Measurements from ENCODE around the gene ST6GALNAC1. TPM values are rescaled to one million over a fixed set of nuclear protein-coding genes. Genes with fewer than 3 reads are reported as not detected.

ST6GALNAC1 gene
- total and polyA plus RNA-seq, 12 donors = 1.9 to 7.3 (median 3.5) TPM

DNA sequence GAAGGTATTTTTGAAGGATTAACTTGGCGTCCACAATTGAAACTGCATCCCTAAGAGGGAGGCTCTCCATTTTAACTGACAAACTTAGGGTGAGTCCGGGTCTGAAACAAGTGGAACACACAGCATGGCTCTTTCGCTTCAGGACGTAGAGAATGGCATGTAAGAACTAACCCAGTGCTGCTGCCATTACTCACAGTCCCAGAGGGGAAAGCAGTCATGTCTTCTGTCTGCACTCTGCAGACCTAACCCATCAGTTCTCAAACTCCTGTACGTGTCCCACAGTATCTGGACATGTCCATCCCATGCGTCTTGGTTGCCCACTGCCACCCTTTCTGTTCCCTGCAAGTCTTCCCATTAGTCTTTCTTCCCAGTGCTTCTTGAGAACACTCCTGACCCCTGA, 563 bp downstream of the ST6GALNAC1 start:
- peaks cover 0 to 35% (median 6%) of the 10 kb centered on the region in 9 donors for H3K4me1 ChIP-seq
- no peaks in the 10 kb centered on the region for H3K36me3 ChIP-seq
- no peaks in the 10 kb centered on the region for H3K27me3 ChIP-seq
- intact Hi-C loops (cut with DNase I) = no loop called here
- H3K9me3 ChIP-seq = peaks cover 0 to 16% (median 9%) of the 10 kb centered on the region in 11 donors
- TF ChIP-seq, protein P1, sequence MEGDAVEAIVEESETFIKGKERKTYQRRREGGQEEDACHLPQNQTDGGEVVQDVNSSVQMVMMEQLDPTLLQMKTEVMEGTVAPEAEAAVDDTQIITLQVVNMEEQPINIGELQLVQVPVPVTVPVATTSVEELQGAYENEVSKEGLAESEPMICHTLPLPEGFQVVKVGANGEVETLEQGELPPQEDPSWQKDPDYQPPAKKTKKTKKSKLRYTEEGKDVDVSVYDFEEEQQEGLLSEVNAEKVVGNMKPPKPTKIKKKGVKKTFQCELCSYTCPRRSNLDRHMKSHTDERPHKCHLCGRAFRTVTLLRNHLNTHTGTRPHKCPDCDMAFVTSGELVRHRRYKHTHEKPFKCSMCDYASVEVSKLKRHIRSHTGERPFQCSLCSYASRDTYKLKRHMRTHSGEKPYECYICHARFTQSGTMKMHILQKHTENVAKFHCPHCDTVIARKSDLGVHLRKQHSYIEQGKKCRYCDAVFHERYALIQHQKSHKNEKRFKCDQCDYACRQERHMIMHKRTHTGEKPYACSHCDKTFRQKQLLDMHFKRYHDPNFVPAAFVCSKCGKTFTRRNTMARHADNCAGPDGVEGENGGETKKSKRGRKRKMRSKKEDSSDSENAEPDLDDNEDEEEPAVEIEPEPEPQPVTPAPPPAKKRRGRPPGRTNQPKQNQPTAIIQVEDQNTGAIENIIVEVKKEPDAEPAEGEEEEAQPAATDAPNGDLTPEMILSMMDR (IDR thresholded peaks at IDR 0.05) = no peak
- H3K4me3 ChIP-seq = peak overlapping the region in 9 of 10 donors; percentile 3 to 53 (median 37)
- WGBS, 2 donors = 70 to 90% methylated on average over 6 of the region's 6 CpGs
- peak overlapping the region; percentile 3 to 88 (median 78) for H3K27ac ChIP-seq
- DNase-seq = no peak
- peak in 5 of 8 donors; percentile 16 to 48 (median 40) for ATAC-seq

DNA sequence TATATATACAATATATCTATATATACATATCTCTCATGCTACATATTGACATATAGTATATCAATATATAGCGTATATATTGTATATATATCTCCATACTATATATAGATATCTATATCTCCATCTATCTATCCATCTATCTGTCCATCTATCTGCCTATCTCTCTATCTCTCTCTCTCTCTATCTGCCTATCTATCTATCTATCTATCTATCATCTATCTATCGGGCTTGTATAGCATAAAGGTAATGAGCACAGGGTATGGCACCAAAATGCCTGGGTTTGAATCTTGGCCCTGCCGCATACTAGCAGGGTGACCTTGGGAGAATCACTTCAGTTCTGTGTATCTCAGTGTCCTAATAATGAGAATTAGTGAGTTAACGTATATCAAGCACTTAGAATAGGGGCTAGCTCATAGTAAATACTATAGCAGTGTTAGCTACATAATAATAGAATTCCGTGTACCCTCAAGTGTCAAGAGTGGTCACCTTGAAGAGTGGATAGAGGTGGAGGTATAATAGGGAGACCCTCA, 1.5 kb downstream of the ST6GALNAC1 start:
- WGBS, 2 donors = 91 to 95% methylated on average over 5 of the region's 5 CpGs
- Histone ChIP-seq H3K4me1 (peaks cover 0 to 35% (median 6%) of the 10 kb centered on the region in 9 donors), H3K36me3 (no peaks in the 10 kb centered on the region), H3K9me3 (peaks cover 0 to 14% (median 8%) of the 10 kb centered on the region in 11 donors), H3K27ac (peak overlapping the region in 4 of 10 donors; percentile 76 to 88 (median 78)), H3K4me3 (peak overlapping the region in 7 of 10 donors; percentile 3 to 53 (median 45)), H3K27me3 (no peaks in the 10 kb centered on the region)
- intact Hi-C loops (cut with DNase I) = no loop called here
- TF ChIP-seq, protein P1 (IDR thresholded peaks at IDR 0.05) = no peak
- DNase-seq (no peak), ATAC-seq (no peak)

DNA sequence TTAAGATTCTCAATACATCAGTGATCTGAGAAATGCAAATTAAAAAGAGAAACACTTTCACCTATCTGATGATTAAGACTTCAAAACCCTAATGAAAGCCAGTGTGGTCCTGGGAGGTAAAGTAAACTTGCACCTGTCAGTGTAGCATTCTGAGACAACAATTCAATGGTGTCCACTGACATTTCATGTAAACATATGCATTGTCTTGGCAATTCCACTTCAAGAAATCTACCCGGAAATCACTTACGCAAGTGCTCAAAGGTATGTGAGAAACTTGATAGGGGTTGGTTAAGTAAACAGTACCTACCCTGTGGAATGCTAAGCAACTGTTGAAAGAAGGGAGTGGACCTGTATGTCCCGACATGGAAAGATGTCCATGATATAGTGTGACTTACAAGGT, 2.1 kb downstream of the ST6GALNAC1 start:
- Histone ChIP-seq H3K9me3 (peaks cover 0 to 8% (median 2%) of the 10 kb centered on the region in 11 donors), H3K4me3 (peak overlapping the region in 3 of 10 donors; percentile 32 to 53 (median 45)), H3K36me3 (no peaks in the 10 kb centered on the region), H3K27ac (no peak overlapping the region), H3K4me1 (peaks cover 0 to 35% (median 6%) of the 10 kb centered on the region in 9 donors), H3K27me3 (no peaks in the 10 kb centered on the region)
- intact Hi-C loops (cut with DNase I) = no loop called here
- ATAC-seq = no peak
- WGBS, 2 donors = 63 to 65% methylated on average over 3 of the region's 3 CpGs
- no peak for DNase-seq
- TF ChIP-seq, protein P1 (IDR thresholded peaks at IDR 0.05) = no peak

DNA sequence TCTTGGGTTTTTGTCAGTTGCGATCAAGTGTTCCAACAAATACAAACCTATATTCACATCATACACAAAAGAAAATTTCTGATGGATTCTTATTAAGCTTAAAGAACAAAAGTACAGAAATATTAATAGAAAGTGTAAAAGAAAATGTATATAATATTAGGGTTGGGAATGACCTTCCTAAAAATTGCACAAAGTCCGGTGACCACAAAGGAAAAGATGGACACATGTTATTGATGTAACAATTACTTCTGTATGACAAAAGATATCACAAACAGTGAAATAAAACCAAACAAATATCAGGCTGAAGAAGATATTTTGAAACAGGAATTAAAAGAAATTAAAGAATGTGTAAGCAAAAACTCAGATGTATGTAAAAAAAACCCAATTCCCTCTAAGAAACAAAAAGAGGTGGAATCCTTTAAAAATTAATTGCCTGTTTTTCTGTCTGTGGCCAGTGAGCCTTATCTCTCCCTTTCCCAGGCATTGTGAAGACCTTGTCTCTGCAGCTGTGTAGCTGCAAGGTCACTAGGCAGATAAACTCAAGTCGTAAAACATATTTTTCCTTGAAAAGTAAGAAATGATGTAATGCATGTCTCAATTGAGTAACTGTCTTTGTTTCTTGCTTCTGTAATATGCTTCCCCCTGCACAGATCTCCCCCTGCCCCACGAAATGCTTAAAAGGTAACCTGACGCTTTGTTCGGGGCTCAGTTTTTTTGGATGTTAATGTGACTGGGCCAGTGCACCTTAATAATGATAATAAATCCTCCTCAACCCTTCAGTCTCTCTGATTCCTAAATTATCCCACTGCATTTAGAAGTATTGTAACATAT, 2.8 kb downstream of the ST6GALNAC1 start:
- TF ChIP-seq, protein P1 (IDR thresholded peaks at IDR 0.05) = no peak
- no peaks in the 10 kb centered on the region for H3K27me3 ChIP-seq
- peaks cover 0 to 7% (median 0%) of the 10 kb centered on the region in 9 donors for H3K36me3 ChIP-seq
- peaks cover 0 to under 1% (median 0%) of the 10 kb centered on the region in 11 donors for H3K9me3 ChIP-seq
- 62 to 73% methylated on average over 6 of the region's 6 CpGs for WGBS, 2 donors
- H3K27ac ChIP-seq = no peak overlapping the region
- H3K4me1 ChIP-seq = peaks cover 0 to 35% (median 6%) of the 10 kb centered on the region in 9 donors
- peak overlapping the region in 3 of 10 donors; percentile 32 to 53 (median 45) for H3K4me3 ChIP-seq
- intact Hi-C loops (cut with DNase I) = no loop called here
- ATAC-seq (no peak), DNase-seq (no peak)

Data from heart right ventricle (tissue), 16 donors.